Measurements from ENCODE around the gene APLN. TPM values are rescaled to one million over a fixed set of nuclear protein-coding genes. Genes with fewer than 3 reads are reported as not detected.

The APLN gene
- total and polyA plus RNA-seq, 2 of the 13 experiments (the other 11 are each of a cell fraction or from before 2014, with no cell fraction given): 0.02 to 0.17 TPM

GRCh38 chrX:129648514-129649267 lies 6.1 kb downstream of the APLN start:
- H3K36me3 ChIP-seq (replicated peaks in 1 of 2; ENCODE audit: control insufficient read depth in 1 of 2, insufficient read depth in 2 of 2, low read length in 2 of 2): no peaks in the 10 kb centered on the region
- no peak overlapping the region for H3K4me2 ChIP-seq (ENCODE audit: low read depth, low read length)
- H3K27me3 ChIP-seq (ENCODE audit: control insufficient read depth in 1 of 2, insufficient read depth in 2 of 2, low read length in 2 of 2): peaks cover 1 to 21% of the 10 kb centered on the region in 2 experiments; a peak in 3 of 5 replicates
- no peak overlapping the region for H2AFZ ChIP-seq (ENCODE audit: low read length)
- 0 out of 2 replicates have a peak, but pooled peaks cover 1% of the 10 kb centered on the region for H3K4me1 ChIP-seq (ENCODE audit: insufficient read depth, low read length)
- no peak for DNase-seq (ENCODE audit: low spot score)
- WGBS (ENCODE audit: low lambda C conversion rate): 53% methylated on average over 14 of the region's 20 CpGs
- H3K9ac ChIP-seq (ENCODE audit: insufficient read depth, low read depth, low read length): no peak overlapping the region
- no peaks in the 10 kb centered on the region for H4K20me1 ChIP-seq (ENCODE audit: insufficient read depth, low read length)
- H3K27ac ChIP-seq (ENCODE audit: extremely low read length, insufficient read depth, low read length): no peak overlapping the region
- POLR2A ChIA-PET: no interaction called here
- H3K4me3 ChIP-seq (replicated peaks in 1 of 3; ENCODE audit: insufficient read depth in 1 of 3, low read depth in 2 of 3, low read length in 3 of 3): no peak overlapping the region
- in situ Hi-C loops (cut with HindIII; ENCODE audit: extremely low pct_ligation_motif_present, low pct_unique_long_range_greater_than_20kb) (no loop called here), intact Hi-C loops (cut with micrococcal nuclease; ENCODE audit: unreplicated experiment) (no loop called here)
- no peak for ATAC-seq
- CTCF ChIA-PET (ENCODE audit: low intra/inter-chr PET ratio, low total read pairs): no interaction called here
- H3K79me2 ChIP-seq (ENCODE audit: insufficient read depth, low read length): no peaks in the 10 kb centered on the region
- H3K9me3 ChIP-seq (ENCODE audit: low read length): no peaks in the 10 kb centered on the region
- BruUV-seq (replicated peaks): no TSS peak
- FAIRE-seq: no peak
- TF ChIP-seq ZNF639 (CRISPR knock-in tag; conservative IDR thresholded peaks at IDR 0.05) (no peak), ZBTB39 (CRISPR knock-in tag; IDR thresholded peaks at IDR 0.05) (no peak), ZNF484 (CRISPR knock-in tag; IDR thresholded peaks at IDR 0.05; ENCODE audit: borderline replicate concordance, low read depth) (no peak), ZSCAN31 (CRISPR knock-in tag; IDR thresholded peaks at IDR 0.05; ENCODE audit: low read depth) (no peak), NR1H2 (CRISPR knock-in tag; IDR thresholded peaks at IDR 0.05; ENCODE audit: borderline replicate concordance, low read depth) (no peak), TOE1 (CRISPR knock-in tag; IDR thresholded peaks at IDR 0.05) (no peak), DPF2 (CRISPR knock-in tag; IDR thresholded peaks at IDR 0.05; ENCODE audit: borderline replicate concordance, low read depth) (no peak), ZKSCAN5 (CRISPR knock-in tag; IDR thresholded peaks at IDR 0.05) (no peak), ZBTB14 (CRISPR knock-in tag; IDR thresholded peaks at IDR 0.05) (no peak), ZNF30 (CRISPR knock-in tag; IDR thresholded peaks at IDR 0.05) (no peak), ZBTB10 (CRISPR knock-in tag; IDR thresholded peaks at IDR 0.05; ENCODE audit: borderline replicate concordance) (no peak), SIX4 (CRISPR knock-in tag; IDR thresholded peaks at IDR 0.05) (no peak), RBM39 (IDR thresholded peaks at IDR 0.05; ENCODE audit: low read depth, low read length, poor library complexity, severe bottlenecking) (no peak), ESRRA (CRISPR knock-in tag; IDR thresholded peaks at IDR 0.05; ENCODE audit: low read depth) (no peak), REXO4 (CRISPR knock-in tag; IDR thresholded peaks at IDR 0.05; ENCODE audit: borderline replicate concordance) (no peak)
